ENCODE measurements around the gene HTR4.

Gene HTR4

GRCh38 chr5:148443998-148444397 is 210.3 kb downstream of the HTR4 start:
- Histone ChIP-seq H3K4me3 (replicated peaks; ENCODE audit: low read depth, low read length) (no peak overlapping the region), H3K27me3 (replicated peaks; ENCODE audit: control insufficient read depth, insufficient read depth, low read length) (no peaks in the 10 kb centered on the region), H3K36me3 (ENCODE audit: control insufficient read depth, insufficient read depth, low read length) (peaks cover 3% of the 10 kb centered on the region)
- peak; percentile 69 for TF ChIP-seq CTCF (IDR thresholded peaks at IDR 0.05; ENCODE audit: insufficient read depth, low read length, poor library complexity, severe bottlenecking)
- DNase-seq (ENCODE audit: extremely low read depth, insufficient read length), result peak; percentile 13

GRCh38 chr5:148443241-148443640 is 211.1 kb downstream of the HTR4 start:
- no peak for DNase-seq (ENCODE audit: extremely low read depth, insufficient read length)
- no peak overlapping the region for H3K4me3 ChIP-seq (replicated peaks; ENCODE audit: low read depth, low read length)
- TF ChIP-seq CTCF (IDR thresholded peaks at IDR 0.05; ENCODE audit: insufficient read depth, low read length, poor library complexity, severe bottlenecking), result no peak
- no peaks in the 10 kb centered on the region for H3K27me3 ChIP-seq (replicated peaks; ENCODE audit: control insufficient read depth, insufficient read depth, low read length)
- peaks cover 5% of the 10 kb centered on the region for H3K36me3 ChIP-seq (ENCODE audit: control insufficient read depth, insufficient read depth, low read length)

GRCh38 chr5:148438933-148439332 is 215.4 kb downstream of the HTR4 start:
- TF ChIP-seq CTCF (IDR thresholded peaks at IDR 0.05; ENCODE audit: insufficient read depth, low read length, poor library complexity, severe bottlenecking), result no peak
- no peak overlapping the region for H3K4me3 ChIP-seq (replicated peaks; ENCODE audit: low read depth, low read length)
- no peak for DNase-seq (ENCODE audit: extremely low read depth, insufficient read length)
- H3K36me3 ChIP-seq (ENCODE audit: control insufficient read depth, insufficient read depth, low read length), result peaks cover 7% of the 10 kb centered on the region
- H3K27me3 ChIP-seq (replicated peaks; ENCODE audit: control insufficient read depth, insufficient read depth, low read length), result no peaks in the 10 kb centered on the region

GRCh38 chr5:148437249-148437648 is 217.1 kb downstream of the HTR4 start:
- no peak for TF ChIP-seq CTCF (IDR thresholded peaks at IDR 0.05; ENCODE audit: insufficient read depth, low read length, poor library complexity, severe bottlenecking)
- Histone ChIP-seq H3K27me3 (replicated peaks; ENCODE audit: control insufficient read depth, insufficient read depth, low read length) (no peaks in the 10 kb centered on the region), H3K4me3 (replicated peaks; ENCODE audit: low read depth, low read length) (no peak overlapping the region), H3K36me3 (ENCODE audit: control insufficient read depth, insufficient read depth, low read length) (peaks cover 7% of the 10 kb centered on the region)
- no peak for DNase-seq (ENCODE audit: extremely low read depth, insufficient read length)

- TF ChIP-seq CTCF (IDR thresholded peaks at IDR 0.05; ENCODE audit: insufficient read depth, low read length, poor library complexity, severe bottlenecking), result no peak
- no peak overlapping the region for H3K4me3 ChIP-seq (replicated peaks; ENCODE audit: low read depth, low read length)
- no peak for DNase-seq (ENCODE audit: extremely low read depth, insufficient read length)
- no peaks in the 10 kb centered on the region for H3K27me3 ChIP-seq (replicated peaks; ENCODE audit: control insufficient read depth, insufficient read depth, low read length)
- peaks cover 6% of the 10 kb centered on the region for H3K36me3 ChIP-seq (ENCODE audit: control insufficient read depth, insufficient read depth, low read length)
Measured at GRCh38 chr5:148436029-148436428, 218.3 kb downstream of the HTR4 start.

- Histone ChIP-seq H3K27me3 (replicated peaks; ENCODE audit: control insufficient read depth, insufficient read depth, low read length) (no peaks in the 10 kb centered on the region), H3K36me3 (ENCODE audit: control insufficient read depth, insufficient read depth, low read length) (peaks cover 3% of the 10 kb centered on the region), H3K4me3 (replicated peaks; ENCODE audit: low read depth, low read length) (no peak overlapping the region)
- no peak for TF ChIP-seq CTCF (IDR thresholded peaks at IDR 0.05; ENCODE audit: insufficient read depth, low read length, poor library complexity, severe bottlenecking)
- no peak for DNase-seq (ENCODE audit: extremely low read depth, insufficient read length)
Measured at GRCh38 chr5:148433826-148434225, 220.5 kb downstream of the HTR4 start.

Measured in GM06990 (cell line).